HEK293 (cell line): ENCODE measurements around the gene GAK.

Experiments
- CTCF ChIA-PET: fragments of 350-600 bp; formaldehyde crosslinking; extraction: SDS; loops from one replicate; lab custom pipeline; 2021; ENCODE audit warnings: antibody characterized with exemption; lab: Yijun Ruan, JAX
- POLR2A ChIA-PET: fragments of 300-600 bp; formaldehyde crosslinking; extraction: SDS; loops from one replicate; lab custom pipeline; 2020; ENCODE audit warnings: antibody characterized with exemption, inconsistent platforms; lab: Yijun Ruan, JAX
- H3K27ac ChIP-seq: fragments of 200-500 bp; sonication (Bioruptor generic); 2 replicates; pipeline ENCODE4 v1.5.1; 2014; ENCODE audit warnings: low read depth, low read length, control low read depth, inconsistent platforms; ENCODE audit errors: extremely low read depth
- H3K36me3 ChIP-seq, 2 experiments: fragments of 200-500 bp in 1 of 2; sonication (Bioruptor generic) in 1 of 2; 1 replicate in 1 of 2; 2 replicates in 1 of 2; pipeline ENCODE4 v1.5.1; 2014 to 2017; ENCODE audit warnings: inconsistent platforms in 2 of 2, low read length in 2 of 2; ENCODE audit not compliant: control insufficient read depth in 2 of 2, insufficient read depth in 1 of 2
- H3K4me1 ChIP-seq: fragments of 200-500 bp; sonication (Bioruptor generic); 2 replicates; pipeline ENCODE4 v1.5.1; 2014; ENCODE audit warnings: mild to moderate bottlenecking, low read length, inconsistent platforms; ENCODE audit not compliant: control insufficient read depth, insufficient read depth
- H3K4me3 ChIP-seq: 2 replicates; pipeline ENCODE4 v1.5.1; 2011; ENCODE audit warnings: low read depth, mild to moderate bottlenecking, control low read depth, low read length, moderate library complexity
- H3K9me3 ChIP-seq: fragments of 200-500 bp; sonication (Bioruptor generic); 2 replicates; pipeline ENCODE4 v1.5.1; 2014; ENCODE audit warnings: low read depth, low read length, inconsistent platforms; ENCODE audit not compliant: control insufficient read depth, insufficient read depth
- CTCF ChIP-seq: fragments of 450-650 bp; formaldehyde crosslinking; IDR thresholded peaks from 2 replicates; pipeline ENCODE4 v1.5.1; 2016; ENCODE audit warnings: missing biosample characterization, missing genetic modification characterization
- GFI1B ChIP-seq: fragments of 450-650 bp; formaldehyde crosslinking; IDR thresholded peaks from 2 replicates; pipeline ENCODE4 v1.5.1; 2016; ENCODE audit warnings: missing biosample characterization, missing genetic modification characterization
- HOXA7 ChIP-seq: sonication (generic); formaldehyde crosslinking; IDR thresholded peaks from 2 replicates; pipeline ENCODE4 v1.8.1; 2022; ENCODE audit warnings: missing genetic modification reagents, borderline replicate concordance
- KLF9 ChIP-seq: fragments of 450-650 bp; formaldehyde crosslinking; IDR thresholded peaks from 2 replicates; pipeline ENCODE4 v1.5.1; 2016; ENCODE audit warnings: missing biosample characterization, missing genetic modification characterization, low read depth
- PBX3 ChIP-seq: sonication (generic); formaldehyde crosslinking; IDR thresholded peaks from 2 replicates; pipeline ENCODE4 v1.8.1; 2022; ENCODE audit warnings: mild to moderate bottlenecking, moderate library complexity, missing genetic modification reagents
- ZBTB17 ChIP-seq: fragments of 450-650 bp; formaldehyde crosslinking; IDR thresholded peaks from 2 replicates; pipeline ENCODE4 v1.5.1; 2016; ENCODE audit warnings: missing biosample characterization, missing genetic modification characterization
- ZIC2 ChIP-seq: fragments of 450-650 bp; formaldehyde crosslinking; IDR thresholded peaks from 2 replicates; pipeline ENCODE4 v1.5.1; 2016; ENCODE audit warnings: missing biosample characterization, missing genetic modification characterization
- ZNF157 ChIP-seq: fragments of 450-650 bp; formaldehyde crosslinking; IDR thresholded peaks from 2 replicates; pipeline ENCODE4 v1.5.1; 2016; ENCODE audit warnings: missing biosample characterization, missing genetic modification characterization
- ZNF2 ChIP-seq: fragments of 450-650 bp; formaldehyde crosslinking; IDR thresholded peaks from 2 replicates; pipeline ENCODE4 v1.5.1; 2016; ENCODE audit warnings: missing biosample characterization, missing genetic modification characterization
- ZNF239 ChIP-seq: fragments of 450-650 bp; formaldehyde crosslinking; IDR thresholded peaks from 2 replicates; pipeline ENCODE4 v1.5.1; 2016; ENCODE audit warnings: missing biosample characterization, missing genetic modification characterization
- ZNF24 ChIP-seq: fragments of 450-650 bp; formaldehyde crosslinking; IDR thresholded peaks from 2 replicates; pipeline ENCODE4 v1.5.1; 2016; ENCODE audit warnings: missing biosample characterization, missing genetic modification characterization
- ZNF280D ChIP-seq: fragments of 450-650 bp; formaldehyde crosslinking; IDR thresholded peaks from 2 replicates; pipeline ENCODE4 v1.5.1; 2016; ENCODE audit warnings: missing biosample characterization, missing genetic modification characterization
- ZNF530 ChIP-seq: fragments of 450-650 bp; formaldehyde crosslinking; IDR thresholded peaks from 2 replicates; pipeline ENCODE4 v1.5.1; 2016; ENCODE audit warnings: low read depth, missing biosample characterization, missing genetic modification characterization
- ZNF561 ChIP-seq: fragments of 450-650 bp; IDR thresholded peaks from 2 replicates; pipeline ENCODE4 v1.5.1; 2018; ENCODE audit warnings: missing biosample characterization, missing genetic modification characterization, borderline replicate concordance
- ZNF580 ChIP-seq: fragments of 450-650 bp; formaldehyde crosslinking; IDR thresholded peaks from 2 replicates; pipeline ENCODE4 v1.5.1; 2016; ENCODE audit warnings: missing biosample characterization, missing genetic modification characterization
- ZNF677 ChIP-seq: fragments of 450-650 bp; IDR thresholded peaks from 2 replicates; pipeline ENCODE4 v1.5.0; 2018; ENCODE audit warnings: missing biosample characterization, mild to moderate bottlenecking, missing genetic modification characterization, moderate library complexity
- TF ChIP-seq, protein P1 (sequence below): fragments of 450-650 bp; formaldehyde crosslinking; IDR thresholded peaks from 2 replicates; pipeline ENCODE4 v1.5.1; 2016; ENCODE audit warnings: missing biosample characterization, missing genetic modification characterization, borderline replicate concordance
- TF ChIP-seq, protein P2 (sequence below): fragments of 450-650 bp; formaldehyde crosslinking; IDR thresholded peaks from 2 replicates; pipeline ENCODE4 v1.5.1; 2016; ENCODE audit warnings: missing biosample characterization, missing genetic modification characterization

GAK gene

GRCh38 chr4:819401-820229 lies 112.5 kb downstream of the GAK start:
- H3K36me3 ChIP-seq: no peaks in the 10 kb centered on the region
- TF ChIP-seq ZNF561 (tag by site-specific recombination) (no peak), ZNF239 (tag by site-specific recombination) (no peak), ZIC2 (tag by site-specific recombination) (no peak), ZNF677 (no peak), CTCF (no peak), ZNF280D (tag by site-specific recombination) (peak; percentile 83; the same call in 1 of the 2 replicates), ZNF580 (tag by site-specific recombination) (0 out of 2 replicates have a peak, but pooled peaks have one; percentile 56)
- no peak overlapping the region for H3K4me3 ChIP-seq
- H3K9me3 ChIP-seq: no peaks in the 10 kb centered on the region
- ChIA-PET CTCF (no interaction called here), POLR2A (no interaction called here)
- no peak overlapping the region for H3K27ac ChIP-seq
- H3K4me1 ChIP-seq: no peaks in the 10 kb centered on the region

DNA sequence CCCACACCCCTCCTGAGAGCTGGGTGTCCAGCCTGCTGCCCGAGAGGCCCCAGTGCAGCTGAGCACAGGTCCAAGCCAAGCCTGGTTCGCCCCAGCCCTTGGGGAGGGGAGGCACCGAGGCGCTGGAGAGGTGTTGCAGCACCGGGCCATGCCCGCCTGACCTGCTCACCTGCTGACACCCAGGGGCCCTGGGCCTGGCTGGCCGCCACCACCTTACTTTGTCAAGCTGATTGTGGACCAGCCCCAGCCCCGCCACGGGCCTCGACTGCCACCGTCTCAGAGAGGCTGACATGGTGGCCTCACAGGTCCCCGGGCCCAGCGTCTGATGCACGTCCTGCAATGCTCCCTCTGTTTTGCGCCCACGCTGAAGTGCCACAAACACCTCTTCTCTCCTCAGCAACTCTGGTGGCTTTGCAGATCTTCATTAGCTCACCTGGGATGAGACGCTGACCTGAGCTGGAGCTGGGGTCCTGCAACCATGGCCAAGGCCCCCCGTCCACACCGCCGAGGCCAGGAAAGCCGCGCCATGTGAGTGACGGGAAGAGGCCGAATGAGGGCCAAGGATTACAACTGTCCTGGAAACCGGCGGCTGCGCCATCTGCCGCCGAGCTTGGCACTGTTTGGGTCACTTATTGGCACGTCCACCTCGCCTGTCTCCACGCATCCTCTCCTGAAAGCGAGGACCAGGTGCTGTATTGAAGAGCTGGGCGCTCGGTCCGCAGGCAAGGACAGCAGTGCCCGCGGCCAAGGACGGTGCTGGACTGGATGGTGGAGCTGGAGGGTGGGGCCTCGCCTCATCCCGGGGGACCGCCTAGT lies 113.8 kb downstream of the GAK start:
- H3K4me1 ChIP-seq: no peaks in the 10 kb centered on the region
- no peaks in the 10 kb centered on the region for H3K9me3 ChIP-seq
- H3K27ac ChIP-seq: no peak overlapping the region
- no peaks in the 10 kb centered on the region for H3K36me3 ChIP-seq
- no peak overlapping the region for H3K4me3 ChIP-seq
- ChIA-PET CTCF (interaction anchor here (0.6 kb wide), 1 partner anchor 75 kb away, joined by 3 read pairs; no protein-coding TSS in a partner anchor), POLR2A (no interaction called here)
- no peak for TF ChIP-seq KLF9 (tag by site-specific recombination)
- TF ChIP-seq ZNF24: no peak
- no peak for TF ChIP-seq ZNF157 (tag by site-specific recombination)
- TF ChIP-seq, protein P1, sequence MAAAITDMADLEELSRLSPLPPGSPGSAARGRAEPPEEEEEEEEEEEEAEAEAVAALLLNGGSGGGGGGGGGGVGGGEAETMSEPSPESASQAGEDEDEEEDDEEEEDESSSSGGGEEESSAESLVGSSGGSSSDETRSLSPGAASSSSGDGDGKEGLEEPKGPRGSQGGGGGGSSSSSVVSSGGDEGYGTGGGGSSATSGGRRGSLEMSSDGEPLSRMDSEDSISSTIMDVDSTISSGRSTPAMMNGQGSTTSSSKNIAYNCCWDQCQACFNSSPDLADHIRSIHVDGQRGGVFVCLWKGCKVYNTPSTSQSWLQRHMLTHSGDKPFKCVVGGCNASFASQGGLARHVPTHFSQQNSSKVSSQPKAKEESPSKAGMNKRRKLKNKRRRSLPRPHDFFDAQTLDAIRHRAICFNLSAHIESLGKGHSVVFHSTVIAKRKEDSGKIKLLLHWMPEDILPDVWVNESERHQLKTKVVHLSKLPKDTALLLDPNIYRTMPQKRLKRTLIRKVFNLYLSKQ (tag by site-specific recombination): no peak
- no peak for TF ChIP-seq HOXA7 (CRISPR knock-in tag)
- TF ChIP-seq PBX3 (CRISPR knock-in tag): no peak
- no peak for TF ChIP-seq ZNF530 (tag by site-specific recombination)
- no peak for TF ChIP-seq GFI1B (tag by site-specific recombination)
- no peak for TF ChIP-seq ZNF2 (tag by site-specific recombination)
- TF ChIP-seq, protein P2, sequence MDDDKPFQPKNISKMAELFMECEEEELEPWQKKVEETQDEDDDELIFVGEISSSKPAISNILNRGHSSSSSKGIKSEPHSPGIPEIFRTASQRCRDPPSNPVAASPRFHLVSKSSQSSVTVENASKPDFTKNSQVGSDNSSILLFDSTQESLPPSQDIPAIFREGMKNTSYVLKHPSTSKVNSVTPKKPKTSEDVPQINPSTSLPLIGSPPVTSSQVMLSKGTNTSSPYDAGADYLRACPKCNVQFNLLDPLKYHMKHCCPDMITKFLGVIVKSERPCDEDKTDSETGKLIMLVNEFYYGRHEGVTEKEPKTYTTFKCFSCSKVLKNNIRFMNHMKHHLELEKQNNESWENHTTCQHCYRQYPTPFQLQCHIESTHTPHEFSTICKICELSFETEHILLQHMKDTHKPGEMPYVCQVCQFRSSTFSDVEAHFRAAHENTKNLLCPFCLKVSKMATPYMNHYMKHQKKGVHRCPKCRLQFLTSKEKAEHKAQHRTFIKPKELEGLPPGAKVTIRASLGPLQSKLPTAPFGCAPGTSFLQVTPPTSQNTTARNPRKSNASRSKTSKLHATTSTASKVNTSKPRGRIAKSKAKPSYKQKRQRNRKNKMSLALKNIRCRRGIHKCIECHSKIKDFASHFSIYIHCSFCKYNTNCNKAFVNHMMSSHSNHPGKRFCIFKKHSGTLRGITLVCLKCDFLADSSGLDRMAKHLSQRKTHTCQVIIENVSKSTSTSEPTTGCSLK (tag by site-specific recombination): no peak
- no peak for TF ChIP-seq ZBTB17 (tag by site-specific recombination)
- no peak for TF ChIP-seq ZNF280D (tag by site-specific recombination)
